NCI-H2107 treated with DMSO at 0.1 percent for 48 hours (cell line): ENCODE results near the gene CASK.

Source experiments
- DNase-seq: peaks from one replicate; lab custom pipeline; 2025; ENCODE audit not compliant: unreplicated experiment; lab: John Stamatoyannopoulos, UW

Gene CASK

DNA sequence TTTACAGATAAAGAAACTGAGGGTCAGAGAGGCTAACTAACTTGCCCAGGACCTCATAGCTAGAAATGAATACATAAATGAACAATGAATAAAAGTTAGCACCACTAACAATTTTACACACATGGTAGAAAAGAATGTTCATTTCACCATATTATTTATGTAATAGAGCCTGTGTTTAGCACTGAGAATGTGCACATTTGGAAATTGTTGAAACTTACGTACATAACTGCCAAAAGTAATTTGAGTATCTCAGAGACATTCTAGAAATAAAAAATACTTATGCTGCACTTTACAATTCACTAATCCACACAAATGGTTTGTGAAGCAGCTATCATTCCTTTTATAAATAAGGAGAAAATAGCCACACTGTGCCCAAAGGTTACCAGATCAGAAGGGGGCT is 9.9 kb downstream of the CASK start:
- DNase-seq = no peak

DNA sequence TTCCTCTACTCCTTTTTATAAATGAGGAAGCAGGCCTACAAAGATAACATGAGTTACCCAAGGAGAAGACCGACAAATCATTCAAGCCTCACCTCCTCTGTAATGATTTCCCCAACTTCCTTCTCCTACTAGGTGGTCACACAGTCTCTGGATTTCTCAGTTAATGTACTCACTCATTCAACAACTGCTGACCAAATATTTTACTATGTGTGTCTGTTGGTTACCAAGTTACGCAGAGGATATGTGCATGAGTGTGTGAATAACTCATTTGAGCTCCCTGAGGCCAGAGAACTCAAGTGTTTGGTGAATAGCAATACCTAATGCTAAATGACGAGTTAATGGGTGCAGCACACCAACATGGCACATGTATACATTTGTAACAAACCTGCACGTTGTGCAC is 10.4 kb downstream of the CASK start:
- DNase-seq = no peak

DNA sequence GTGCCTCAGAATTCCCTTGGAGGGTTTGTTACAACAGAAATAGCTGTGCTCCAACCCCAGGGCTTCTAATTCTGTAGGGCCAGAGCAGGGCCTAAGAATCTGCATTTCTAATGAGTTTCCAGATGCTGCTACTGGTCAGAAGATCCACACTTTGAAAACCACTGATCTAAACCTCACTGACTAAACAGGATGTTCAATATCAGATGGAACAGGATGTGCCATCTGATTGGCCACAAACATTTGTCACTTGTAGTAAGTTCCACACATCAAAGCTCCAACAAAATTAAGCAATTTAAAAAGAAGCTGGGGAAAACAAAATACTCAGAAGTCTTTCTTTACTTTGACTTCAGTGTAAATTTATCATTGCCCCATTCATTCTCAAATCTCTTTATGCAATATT is 14.3 kb downstream of the CASK start:
- DNase-seq = no peak

DNA sequence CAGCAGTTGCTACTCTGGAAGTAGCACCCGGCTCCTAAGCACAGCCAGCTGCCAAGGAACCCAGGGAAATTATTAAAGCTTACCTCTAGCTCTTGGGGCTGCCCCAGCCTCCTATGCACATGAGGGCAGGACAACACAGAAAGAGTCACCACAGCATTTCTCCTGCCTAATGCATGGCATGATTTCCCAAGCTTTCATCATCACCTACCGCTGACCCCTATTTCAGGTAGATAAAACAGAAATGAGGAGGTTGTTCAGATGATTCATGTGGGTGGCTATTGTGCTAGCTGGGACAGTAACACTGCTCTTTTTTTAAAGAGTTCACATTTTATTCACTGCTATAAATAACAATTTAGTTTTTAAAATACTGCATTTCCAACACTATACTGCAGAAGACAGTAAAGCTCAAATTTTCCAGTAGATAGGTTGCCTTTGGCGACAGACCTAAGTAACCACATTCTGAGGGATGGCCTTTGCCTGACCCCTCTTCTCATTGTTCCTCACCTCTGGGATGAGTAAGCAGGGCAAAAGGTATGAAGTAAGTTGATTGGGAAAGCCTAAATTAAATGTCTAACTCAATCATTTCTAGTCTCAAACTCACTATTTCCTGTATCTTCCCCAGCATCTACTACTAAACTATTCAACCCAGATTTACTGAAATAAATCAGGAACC is 16.7 kb downstream of the CASK start:
- DNase-seq = no peak

DNA sequence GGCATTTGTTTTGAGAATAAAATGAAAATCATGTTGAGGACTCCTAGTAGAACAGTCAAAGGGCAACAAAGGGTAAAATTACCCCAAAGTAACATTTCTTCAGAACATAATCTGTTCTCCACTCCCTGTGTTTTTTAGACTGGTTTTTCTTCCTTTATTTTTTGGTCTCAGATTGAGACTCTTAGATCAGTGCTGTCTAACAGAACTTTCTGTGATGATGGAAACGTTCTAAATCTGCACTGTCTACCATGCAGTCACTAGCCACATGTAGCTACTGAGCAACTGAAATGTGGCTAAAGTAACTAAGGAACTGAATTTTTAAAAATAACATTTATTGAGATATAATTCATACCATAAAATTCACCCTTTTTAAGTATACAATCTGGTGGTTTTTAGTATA is 19.8 kb downstream of the CASK start:
- no peak for DNase-seq

DNA sequence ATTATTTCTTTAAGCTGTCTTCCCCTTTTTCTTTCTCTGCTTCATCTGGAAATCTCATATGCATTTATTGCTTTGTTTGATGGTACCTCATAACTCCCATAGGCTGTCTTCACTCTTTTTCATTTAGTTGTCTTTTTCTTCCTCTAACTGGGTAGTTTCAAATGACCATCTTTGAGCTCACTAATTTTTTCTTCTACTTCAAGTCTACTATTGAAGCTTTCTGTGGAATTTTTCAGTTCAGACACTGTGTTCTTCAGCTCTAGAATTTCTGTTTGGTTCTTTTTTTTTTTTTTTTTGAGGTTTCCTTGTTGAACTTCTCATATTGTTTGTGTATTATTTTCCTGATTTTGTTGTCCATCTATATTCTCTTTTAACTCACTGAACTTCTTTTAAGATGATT is 23.0 kb downstream of the CASK start:
- DNase-seq = no peak

DNA sequence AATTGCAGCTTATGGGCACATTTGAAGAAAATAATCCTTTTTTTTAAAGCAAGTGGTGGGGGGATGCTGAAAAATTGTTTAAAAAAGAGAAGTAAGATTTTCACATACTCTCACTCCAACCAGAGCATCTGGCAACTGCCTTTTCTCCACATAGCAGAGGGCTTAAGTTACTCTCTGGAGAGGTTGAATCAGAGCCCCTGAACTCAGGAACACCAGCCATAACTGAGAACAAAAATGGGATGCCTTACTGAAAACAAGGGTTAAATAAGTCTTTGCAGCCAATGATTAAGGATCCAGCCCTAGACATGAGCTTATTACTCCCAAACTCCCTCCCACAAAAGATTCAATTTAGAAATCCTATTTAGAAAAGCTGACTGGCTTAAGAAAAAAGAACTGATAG is 27.5 kb downstream of the CASK start:
- DNase-seq = no peak

DNA sequence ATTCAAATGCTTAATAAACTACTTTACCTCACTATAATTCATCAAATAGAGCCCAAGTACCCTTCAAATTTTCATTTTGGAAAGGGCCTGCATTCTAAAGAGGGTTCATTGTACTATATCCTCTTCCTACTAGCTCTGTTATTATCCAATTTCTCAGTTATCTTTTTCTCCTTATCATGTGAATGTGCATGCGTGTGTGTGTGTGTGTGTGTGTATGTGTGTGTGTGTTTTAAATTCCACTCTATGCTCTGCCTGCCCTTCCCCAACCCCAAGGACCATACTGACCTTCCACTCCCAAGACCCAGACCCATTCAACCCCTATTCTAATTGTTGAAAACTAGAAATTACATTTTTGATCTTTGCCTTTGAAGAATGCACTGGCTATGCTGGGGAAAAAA is 33.3 kb downstream of the CASK start:
- DNase-seq = no peak

DNA sequence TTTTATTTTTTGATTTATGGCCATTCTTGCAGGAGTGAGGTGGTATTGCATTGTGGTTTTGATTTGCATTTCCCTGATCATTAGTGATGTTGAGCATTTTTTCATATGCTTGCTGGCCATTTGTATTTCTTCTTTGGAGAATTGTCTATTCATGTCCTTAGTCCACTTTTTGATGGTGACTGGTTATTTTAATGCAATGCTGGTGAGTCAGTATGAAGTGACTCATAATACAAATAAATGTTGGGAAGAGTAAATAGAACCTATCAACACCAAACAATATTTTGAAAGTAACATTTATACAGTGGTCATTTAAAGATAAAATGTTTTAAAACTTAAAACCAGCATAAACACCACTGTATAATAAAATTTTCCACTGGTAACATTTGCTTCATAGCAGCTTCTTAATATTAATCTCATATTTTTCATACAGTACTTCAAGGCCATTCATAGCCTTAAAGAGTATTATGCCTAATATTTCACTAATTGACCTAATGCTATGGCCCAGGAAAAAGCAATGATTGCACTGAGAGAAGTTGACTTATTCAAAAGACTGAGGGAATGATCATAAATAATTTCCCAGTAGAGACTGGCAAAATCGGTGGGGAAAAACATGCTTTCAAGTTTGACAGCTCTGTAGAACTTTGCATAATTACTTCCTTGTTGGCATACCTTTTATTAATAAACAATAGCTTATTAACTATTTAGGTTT is 33.9 kb downstream of the CASK start:
- DNase-seq = no peak

DNA sequence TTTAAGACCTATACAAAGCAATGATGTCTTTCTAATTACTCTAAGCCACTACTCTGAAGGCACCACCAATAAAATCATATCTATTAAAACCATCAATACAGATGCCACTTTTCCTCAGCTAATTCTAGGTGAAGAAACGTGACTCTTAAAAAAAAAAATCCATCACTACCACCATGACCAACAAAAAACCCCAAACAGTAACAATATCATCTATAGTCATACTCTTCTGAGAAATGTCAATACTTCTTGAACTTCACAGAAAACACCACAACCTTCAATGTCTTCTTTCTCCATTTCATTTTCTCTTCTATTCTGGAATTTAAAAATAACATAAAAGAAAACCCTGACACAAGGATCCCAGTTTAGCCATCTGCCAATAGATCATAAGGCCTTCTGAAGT is 35.7 kb downstream of the CASK start:
- DNase-seq = no peak

DNA sequence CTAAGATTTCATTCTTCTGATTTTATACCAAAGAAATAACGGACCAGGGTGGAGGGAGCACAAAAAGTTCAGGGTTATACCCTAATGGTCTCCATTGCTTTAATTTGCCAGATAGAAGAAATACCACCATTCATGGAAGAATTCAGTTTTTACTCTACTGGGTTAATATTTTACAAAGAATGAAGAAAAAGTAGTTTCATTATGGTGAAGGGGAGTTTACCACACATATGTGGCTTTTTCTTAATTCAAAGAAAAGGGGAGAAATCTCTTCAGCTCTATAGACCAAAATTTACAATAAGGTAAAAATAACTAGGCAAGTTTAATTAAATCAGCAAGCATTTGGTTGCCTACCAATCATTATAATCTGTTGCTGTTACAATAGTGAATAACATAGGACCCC is 37.6 kb downstream of the CASK start:
- no peak for DNase-seq

DNA sequence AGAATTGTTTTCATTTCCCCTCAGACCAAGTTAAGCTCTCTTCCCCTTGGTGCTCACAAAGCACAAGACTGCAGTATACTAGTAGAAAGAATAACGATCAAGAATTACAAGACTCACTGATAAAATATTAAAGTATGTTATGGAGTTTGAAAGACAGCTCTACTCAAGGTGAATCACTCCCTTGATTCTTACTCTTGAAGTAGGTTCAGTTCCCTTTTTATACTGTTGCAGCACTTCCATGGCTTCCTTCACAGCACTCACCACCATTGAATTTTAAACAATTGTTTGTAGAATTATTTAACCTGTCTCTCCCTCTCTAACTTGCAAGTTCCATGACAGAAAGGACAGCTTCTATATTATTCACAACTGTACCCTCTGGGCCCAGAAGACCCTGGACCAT is 42.2 kb downstream of the CASK start:
- no peak for DNase-seq

DNA sequence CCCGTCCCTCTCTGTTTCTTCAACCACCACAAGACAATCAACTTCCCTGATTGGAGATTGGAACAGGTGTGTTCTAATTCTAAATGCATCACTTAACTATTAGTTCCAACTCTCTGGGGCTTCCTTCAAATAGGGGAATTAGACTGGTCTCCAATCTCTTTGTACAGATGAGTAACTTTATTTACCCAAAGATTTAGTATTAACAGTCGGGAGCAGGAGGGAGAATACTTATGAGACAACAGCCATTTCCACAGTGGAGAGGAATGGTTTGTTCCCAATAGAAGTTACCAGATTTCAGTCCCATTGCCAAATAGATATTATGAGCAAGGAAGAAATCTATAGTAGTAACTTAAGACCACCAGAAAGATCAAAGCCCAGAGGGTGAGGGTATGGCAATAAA is 46.2 kb downstream of the CASK start:
- no peak for DNase-seq

DNA sequence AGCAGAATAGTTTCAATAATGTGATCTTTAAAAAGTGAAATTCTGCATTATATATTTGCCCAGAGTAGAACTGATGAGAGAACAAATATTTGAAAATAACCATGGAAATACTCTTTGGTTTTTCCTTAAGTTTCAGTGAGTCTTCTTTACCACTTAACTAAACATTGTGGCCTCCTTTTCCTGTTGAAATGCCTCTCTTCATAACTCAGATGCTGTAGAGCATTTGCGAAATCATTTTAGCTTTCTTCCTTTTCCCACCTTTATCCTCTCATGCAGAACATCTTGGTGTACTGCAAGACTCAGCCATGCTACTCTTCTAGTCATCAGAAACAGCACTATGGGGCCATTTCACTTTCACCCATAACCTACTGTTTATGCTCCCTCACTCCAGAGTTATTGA is 48.2 kb downstream of the CASK start:
- DNase-seq = no peak

DNA sequence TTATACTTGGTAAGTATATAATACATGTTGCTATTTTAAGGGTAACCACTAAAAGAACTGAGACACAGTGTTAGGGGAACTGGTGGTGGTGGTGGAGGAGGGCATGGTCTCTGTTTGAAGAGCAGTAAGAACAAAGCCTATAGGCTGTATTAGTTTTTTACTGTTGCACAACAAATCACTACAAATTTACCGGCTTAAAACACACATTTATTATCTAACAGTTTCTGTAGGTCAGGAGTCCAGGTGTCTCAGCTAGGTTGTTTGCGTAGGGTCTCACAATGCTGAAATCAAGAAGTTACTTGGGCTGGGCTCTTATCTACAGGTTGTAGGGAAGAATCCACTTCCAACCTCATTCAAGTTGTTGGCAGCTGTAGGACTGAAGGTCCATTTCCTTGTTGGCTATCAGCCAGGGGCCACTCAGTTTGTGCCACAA is 52.6 kb downstream of the CASK start:
- no peak for DNase-seq

DNA sequence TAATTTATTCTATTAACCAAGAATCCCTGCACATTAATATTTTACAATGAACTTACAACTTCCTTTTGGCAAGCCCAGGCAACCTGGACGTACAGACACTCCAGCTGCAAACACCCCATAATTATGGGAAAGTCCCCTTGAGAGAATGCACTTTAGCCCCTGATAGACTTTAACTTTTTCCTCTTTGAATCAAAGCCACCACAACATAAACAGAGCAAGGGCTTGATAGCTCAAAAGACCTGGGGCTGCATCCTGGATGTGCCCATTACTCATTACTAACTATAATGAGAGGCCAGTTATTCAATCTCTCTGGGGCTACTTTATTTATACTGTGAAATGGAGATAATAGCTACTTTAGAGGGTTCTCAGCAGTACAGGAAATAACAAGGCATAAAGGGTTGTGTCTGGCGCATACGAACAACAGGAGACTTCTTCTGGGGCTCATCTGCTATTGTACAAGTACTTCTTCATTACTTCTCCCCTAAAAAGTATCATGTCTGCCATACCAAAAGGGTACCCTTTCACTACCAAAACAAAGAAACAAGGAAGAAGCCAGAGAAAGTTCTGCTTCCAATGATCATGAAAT is 54.9 kb downstream of the CASK start:
- DNase-seq = no peak

DNA sequence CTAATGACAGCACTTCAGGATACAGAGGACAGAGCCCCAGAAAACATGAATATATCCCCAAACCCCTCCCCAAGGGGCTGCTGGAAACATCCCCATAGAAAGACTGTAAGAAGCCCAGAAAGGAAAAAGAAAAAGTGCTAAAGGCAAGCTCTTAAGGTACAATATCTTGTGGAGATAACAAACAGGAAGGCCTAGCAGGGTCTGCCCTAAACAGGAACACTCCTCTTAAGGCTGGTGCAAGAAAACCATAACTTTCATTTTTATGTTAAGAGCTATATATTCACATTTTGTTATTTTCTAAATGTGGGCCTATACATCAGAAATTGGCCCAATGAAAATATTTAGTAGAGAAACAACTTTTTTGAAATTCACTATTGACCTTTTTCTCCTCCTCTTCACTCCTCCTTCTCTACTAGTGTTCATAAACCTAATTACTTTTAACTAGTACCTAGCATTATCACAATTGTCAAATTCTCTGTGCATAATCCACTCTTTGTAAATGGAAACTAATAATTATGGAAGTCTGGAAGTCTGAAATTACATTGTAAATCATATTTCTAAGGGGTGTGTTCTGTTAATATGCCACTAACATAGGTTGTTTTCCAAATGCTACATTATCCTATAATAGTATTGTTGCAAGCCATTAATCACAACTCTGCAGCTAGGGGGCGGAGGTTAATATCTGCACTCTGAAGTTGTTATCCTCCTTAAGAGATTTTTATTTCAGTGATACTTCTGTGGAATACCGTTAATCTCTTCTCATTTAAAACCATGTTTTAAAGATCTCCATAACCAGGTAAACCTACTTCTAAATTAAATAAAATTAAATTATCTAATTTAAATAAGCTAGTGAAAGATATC is 59.8 kb downstream of the CASK start:
- no peak for DNase-seq

DNA sequence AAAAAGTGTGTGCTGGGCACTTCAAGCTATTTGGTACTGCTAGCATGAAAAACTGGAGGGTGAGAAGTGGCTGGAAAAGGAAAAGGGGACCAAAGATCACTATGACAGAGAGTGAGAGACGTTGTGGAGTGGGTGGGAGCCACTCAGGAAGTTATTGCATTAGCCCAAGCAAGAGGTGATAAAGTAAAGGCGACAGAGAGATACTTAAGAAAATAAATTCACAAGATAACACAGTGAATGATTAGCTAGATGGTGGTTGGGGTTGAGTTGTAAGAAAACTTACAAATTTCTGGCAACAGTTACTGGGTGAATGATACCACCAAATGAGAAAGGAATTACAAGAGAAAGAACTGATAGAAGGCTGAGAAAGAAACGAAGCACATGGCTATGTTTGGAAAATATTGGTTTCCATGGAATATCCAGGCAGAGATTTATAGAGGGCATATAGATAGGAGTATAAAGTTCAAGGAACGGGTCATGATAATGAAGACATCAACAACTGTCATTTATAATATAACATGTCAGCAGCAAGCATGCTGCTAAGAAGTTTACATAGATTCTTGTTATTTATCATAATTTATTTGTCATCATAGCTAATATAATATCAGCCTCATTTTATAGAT is 60.7 kb downstream of the CASK start:
- no peak for DNase-seq

DNA sequence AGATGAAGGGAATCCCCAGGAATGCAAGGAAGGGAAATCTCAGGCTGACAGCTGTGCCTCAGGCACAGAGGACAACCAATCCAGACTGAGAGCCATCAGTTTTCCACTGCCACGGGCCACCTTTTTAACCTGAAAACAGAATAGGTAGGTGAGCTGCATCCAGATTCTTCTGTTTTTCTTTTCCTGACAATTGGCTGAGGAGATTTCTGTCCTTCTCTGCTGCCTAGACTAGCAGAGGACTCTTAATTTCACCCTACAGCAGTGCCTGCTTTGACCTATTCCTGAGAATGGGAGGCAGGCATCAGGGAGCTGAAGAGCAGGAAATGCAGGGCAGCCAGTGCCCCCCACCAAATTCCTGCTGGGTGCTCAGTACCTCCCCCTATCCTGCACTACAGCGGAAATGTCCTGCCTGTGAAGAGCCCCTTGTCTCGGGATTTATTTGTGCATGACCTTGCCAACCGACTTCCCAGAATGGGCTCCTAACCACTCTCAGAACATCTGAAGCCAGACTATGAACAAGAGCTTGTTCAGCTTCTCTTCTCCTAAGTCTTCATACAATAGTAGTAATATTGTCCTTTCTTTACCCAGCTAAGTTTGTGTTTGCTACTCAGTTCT is 65.1 kb downstream of the CASK start:
- DNase-seq = no peak

DNA sequence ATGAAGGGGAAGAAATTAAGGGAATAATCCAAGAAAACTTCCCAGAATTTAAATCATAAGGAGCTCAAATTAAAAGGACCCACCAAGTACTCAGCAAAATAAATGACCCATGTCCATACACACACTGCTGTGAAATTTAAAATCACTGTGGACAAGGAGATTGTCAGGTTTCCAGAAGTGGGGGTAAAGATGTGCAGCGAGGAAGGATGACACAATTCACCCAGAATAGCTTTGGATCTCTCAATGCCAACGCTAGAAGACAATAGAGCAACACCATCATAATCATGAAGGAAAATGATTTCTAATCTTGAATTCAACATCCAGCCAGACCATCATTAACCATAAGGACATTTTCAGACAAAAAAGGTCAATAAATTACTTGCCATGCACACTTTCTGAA is 65.7 kb downstream of the CASK start:
- DNase-seq = no peak

DNA sequence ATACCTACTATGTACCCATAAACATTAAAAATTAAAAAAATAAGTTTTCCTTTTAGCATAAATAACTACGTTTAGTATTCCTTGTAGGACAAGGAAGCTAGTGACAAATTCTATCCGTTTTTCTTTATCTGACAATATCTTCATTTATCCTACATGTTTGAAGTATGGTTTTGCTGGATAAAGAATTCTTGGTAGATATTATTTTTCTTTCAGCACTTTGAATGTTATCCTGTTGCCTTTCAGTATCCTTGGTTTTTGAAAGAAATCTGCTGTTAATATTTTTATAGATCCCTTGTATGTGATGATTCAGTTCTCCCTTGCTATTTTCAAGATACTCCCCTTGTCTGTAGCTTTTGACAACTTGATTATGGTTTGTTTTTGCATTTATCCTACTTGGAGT is 76.6 kb downstream of the CASK start:
- no peak for DNase-seq
